Stimulated activated CD4-positive, alpha-beta T cell treated with anti-CD3 and anti-CD28 coated beads, Interleukin-2, amount 100 ng/mL, for 24 hours (primary cell): ENCODE measurements around the gene TPRX2.
A peak's percentile ranks its signal among the peaks of the same experiment; 100 is the strongest.
"Not testable (repeated sequence)": the region's sequence is repeated elsewhere in the genome, so short reads cannot be mapped to it uniquely, and the experiment has no call there.

Experiments used
- DNase-seq, 2 donors: peaks; one replicate each; pipeline ENCODE4 v3.0.0-alpha.2; 2020

Gene TPRX2

GRCh38 chr19:47858646-47859285 is at the start of gene TPRX2:
Gene TPRX2 (plus strand): TSS chr19:47859235. CDS start chr19:47859247, 12 bp downstream.
- not testable (repeated sequence) for DNase-seq

GRCh38 chr19:47813304-47813994 is 45.6 kb upstream of the TPRX2 start:
- DNase-seq, result peak; percentile 85 to 88

GRCh38 chr19:47813995-47814328 is 45.1 kb upstream of the TPRX2 start:
- no peak for DNase-seq

- not testable (repeated sequence) for DNase-seq
Measured at GRCh38 chr19:47816270-47816669, 42.8 kb upstream of the TPRX2 start.

- not testable (repeated sequence) for DNase-seq
Measured at GRCh38 chr19:47818221-47818620, 40.8 kb upstream of the TPRX2 start.

- DNase-seq, result no peak
Measured at GRCh38 chr19:47819858-47820257, 39.2 kb upstream of the TPRX2 start.

- DNase-seq, result no peak
Measured at GRCh38 chr19:47820410-47820809, 38.6 kb upstream of the TPRX2 start.

- DNase-seq, result no peak
Measured at GRCh38 chr19:47821460-47822020, 37.5 kb upstream of the TPRX2 start, which contains the start of gene CRX. Gene CRX (plus strand): TSS chr19:47821937. CDS start chr19:47834444, 12,507 bp downstream.

GRCh38 chr19:47824396-47824795 is 34.6 kb upstream of the TPRX2 start:
- DNase-seq, result no peak

GRCh38 chr19:47826800-47827199 is 32.2 kb upstream of the TPRX2 start:
- DNase-seq, result no peak

GRCh38 chr19:47832723-47833122 is 26.3 kb upstream of the TPRX2 start:
- DNase-seq, result no peak

- no peak for DNase-seq
Measured at GRCh38 chr19:47836038-47836437, 23.0 kb upstream of the TPRX2 start.

- no peak for DNase-seq
Measured at GRCh38 chr19:47839411-47839810, 19.6 kb upstream of the TPRX2 start.

GRCh38 chr19:47839913-47840312 is 19.1 kb upstream of the TPRX2 start:
- no peak for DNase-seq

- no peak for DNase-seq
Measured at GRCh38 chr19:47842941-47843340, 16.1 kb upstream of the TPRX2 start.

GRCh38 chr19:47848425-47848822 is 10.6 kb upstream of the TPRX2 start:
- DNase-seq, result no peak

GRCh38 chr19:47848823-47849473 is 10.1 kb upstream of the TPRX2 start:
- DNase-seq, result peak; percentile 42 to 63

- DNase-seq, result no peak
Measured at GRCh38 chr19:47853003-47853402, 6.0 kb upstream of the TPRX2 start.

GRCh38 chr19:47854459-47854858 is 4.6 kb upstream of the TPRX2 start:
- no peak for DNase-seq

GRCh38 chr19:47858231-47858630 is 804 bp upstream of the TPRX2 start:
- not testable (repeated sequence) for DNase-seq

- DNase-seq, result not testable (repeated sequence)
Measured at GRCh38 chr19:47859838-47860237, 803 bp downstream of the TPRX2 start.

GRCh38 chr19:47860602-47861297 is 1.7 kb downstream of the TPRX2 start:
- DNase-seq, result no peak

- no peak for DNase-seq
Measured at GRCh38 chr19:47861630-47862029, 2.6 kb downstream of the TPRX2 start.
